HepG2 (cell line): Measurements from ENCODE around the gene REPIN1. TPM values are rescaled to one million over a fixed set of nuclear protein-coding genes. Genes with fewer than 3 reads are reported as not detected.

Source experiments
- ATAC-seq: fragments of 200-7000 bp; cut with Tn5 transposase; 3 replicates; pipeline ENCODE4 v1.9.1; 2020; ENCODE audit warnings: mild to moderate bottlenecking, moderate library complexity
- BruUV-seq: library from RNA; stranded (reverse); fragments of 400-500 nt; replicated peaks from 2 replicates; lab custom pipeline; 2021; lab: Mats Ljungman, UMichigan
- CTCF ChIA-PET: fragments of 300-600 bp; formaldehyde crosslinking; extraction: SDS; loops from one replicate; lab custom pipeline; 2021; ENCODE audit warnings: low total read pairs, inconsistent platforms, low intra/inter-chr PET ratio; lab: Yijun Ruan, JAX
- POLR2A ChIA-PET: fragments of 350-600 bp; sonication (Branson Sonifier 250); formaldehyde crosslinking; loops from one replicate; lab custom pipeline; 2020; ENCODE audit warnings: antibody characterized with exemption, inconsistent platforms; lab: Yijun Ruan, JAX
- DNase-seq: peaks from one replicate; pipeline ENCODE4 v3.0.0-alpha.2; 2015; ENCODE audit warnings: low spot score
- FAIRE-seq: peaks from 3 replicates; lab custom pipeline; 2011; peaks lifted over from hg19 to GRCh38; lab: Jason Lieb, UNC
- H2AFZ ChIP-seq: one replicate; pipeline ENCODE4 v1.6.1; 2011; ENCODE audit warnings: low read length, inconsistent platforms
- H3K27ac ChIP-seq: fragments of 300-600 bp; 3 replicates; pipeline ENCODE4 v1.8.0; 2011; ENCODE audit warnings: mixed run types, mild to moderate bottlenecking, mixed read lengths, low read length, inconsistent platforms; ENCODE audit not compliant: insufficient read depth; ENCODE audit errors: extremely low read length
- H3K27me3 ChIP-seq, 2 experiments: fragments of 200-600 bp in 1 of 2; 2 replicates in 1 of 2; 3 replicates in 1 of 2; pipeline versions ENCODE4 v1.6.0 to v1.8.0; 2011; ENCODE audit warnings: low read length in 2 of 2, mild to moderate bottlenecking in 2 of 2, moderate library complexity in 2 of 2, inconsistent platforms in 1 of 2; ENCODE audit not compliant: insufficient read depth in 2 of 2, control insufficient read depth in 1 of 2
- H3K36me3 ChIP-seq, 2 experiments: fragments of 200-600 bp in 1 of 2; replicated peaks in 1 of 2; 2 replicates in 1 of 2; 3 replicates in 1 of 2; pipeline versions ENCODE4 v1.5.1 to v1.8.0; 2011; ENCODE audit warnings: low read length in 2 of 2, inconsistent platforms in 1 of 2; ENCODE audit not compliant: insufficient read depth in 2 of 2, control insufficient read depth in 1 of 2
- H3K4me1 ChIP-seq: 2 replicates; pipeline ENCODE4 v1.5.1; 2012; ENCODE audit warnings: low read length, inconsistent platforms; ENCODE audit not compliant: insufficient read depth
- H3K4me2 ChIP-seq: 2 replicates; pipeline ENCODE4 v1.6.0; 2011; ENCODE audit warnings: low read depth, low read length, inconsistent platforms
- H3K4me3 ChIP-seq, 3 experiments: fragments of 200-600 bp in 1 of 3; sonication (generic), shearing (Covaris generic) in 1 of 3; replicated peaks in 1 of 3; 2 replicates each; pipeline ENCODE4 v1.5.1; 2011 to 2016; ENCODE audit warnings: low read length in 3 of 3, inconsistent platforms in 2 of 3, low read depth in 2 of 3, mild to moderate bottlenecking in 2 of 3, control low read depth in 1 of 3, mixed read lengths in 1 of 3; ENCODE audit not compliant: insufficient read depth in 1 of 3
- H3K79me2 ChIP-seq: one replicate; pipeline ENCODE4 v1.6.1; 2011; ENCODE audit warnings: low read length, inconsistent platforms; ENCODE audit not compliant: insufficient read depth
- H3K9ac ChIP-seq: 2 replicates; pipeline ENCODE4 v1.6.0; 2011; ENCODE audit warnings: mild to moderate bottlenecking, low read depth, low read length, inconsistent platforms; ENCODE audit not compliant: insufficient read depth
- H3K9me3 ChIP-seq: 2 replicates; pipeline ENCODE4 v1.5.1; 2012; ENCODE audit warnings: mild to moderate bottlenecking, low read length
- H4K20me1 ChIP-seq: 2 replicates; pipeline ENCODE4 v1.6.0; 2011; ENCODE audit warnings: inconsistent platforms, mild to moderate bottlenecking, low read length, moderate library complexity; ENCODE audit not compliant: insufficient read depth
- BRCA1 ChIP-seq: sonication (generic); formaldehyde crosslinking; IDR thresholded peaks from 2 replicates; pipeline ENCODE4 v1.4.0; 2020; ENCODE audit warnings: missing genetic modification reagents
- E2F1 ChIP-seq: sonication (generic); formaldehyde crosslinking; IDR thresholded peaks from 2 replicates; pipeline ENCODE4 v1.5.0; 2020; ENCODE audit warnings: missing genetic modification reagents
- NFKB2 ChIP-seq: sonication (generic); formaldehyde crosslinking; IDR thresholded peaks from 2 replicates; pipeline ENCODE4 v1.4.0; 2020; ENCODE audit warnings: missing genetic modification reagents, borderline replicate concordance
- RELA ChIP-seq: sonication (generic); formaldehyde crosslinking; IDR thresholded peaks from 2 replicates; pipeline ENCODE4 v1.4.0; 2020; ENCODE audit warnings: missing genetic modification reagents
- ZEB1 ChIP-seq: IDR thresholded peaks from 2 replicates; pipeline ENCODE4 v1.6.1; 2012; ENCODE audit warnings: mild to moderate bottlenecking, low read depth, inconsistent platforms; ENCODE audit not compliant: insufficient replicate concordance
- ZNF138 ChIP-seq: sonication (generic); formaldehyde crosslinking; IDR thresholded peaks from 2 replicates; pipeline ENCODE4 v1.5.0; 2020; ENCODE audit warnings: mild to moderate bottlenecking, low read depth, missing genetic modification reagents
- ZNF263 ChIP-seq: sonication (generic); formaldehyde crosslinking; IDR thresholded peaks from 2 replicates; pipeline ENCODE4 v1.4.0; 2020; ENCODE audit warnings: missing genetic modification reagents
- ZNF652 ChIP-seq: IDR thresholded peaks from 2 replicates; pipeline ENCODE4 v1.6.1; 2016; ENCODE audit warnings: low read depth, borderline replicate concordance
- ZNF7 ChIP-seq: IDR thresholded peaks from 2 replicates; pipeline ENCODE4 v1.6.1; 2016; ENCODE audit warnings: missing biosample characterization, missing genetic modification reagents
- WGBS: methylation state at CpG from one replicate; pipeline ENCODE4 v1.1.6; 2017; ENCODE audit warnings: low lambda C conversion rate; 5-methylcytosine and 5-hydroxymethylcytosine counted together
- in situ Hi-C: cut with HindIII; loops from 2 replicates; pipeline ENCODE4 v1.10.0; 2017; ENCODE audit warnings: low pct_unique_long_range_greater_than_20kb; ENCODE audit not compliant: extremely low pct_ligation_motif_present
- intact Hi-C: fragments of 100-400 bp; cut with micrococcal nuclease; formaldehyde crosslinking; loops from one replicate; pipeline ENCODE4 v1.10.0; 2022; ENCODE audit not compliant: unreplicated experiment
- polyA plus RNA-seq, 8 experiments: library from polyadenylated mRNA; depleted of rRNA in 3 of 8; stranded (reverse) in 7 of 8; unstranded in 1 of 8; fragments of >200 nt; fragmentation: Illumina TruSeq in 4 of 8; extraction: Trizol in 4 of 8; gene quantifications; 2 replicates each; pipeline versions ENCODE4 v1.2.1 to v1.2.3, GENCODE V29; 2011 to 2016; ENCODE audit warnings: low read depth in 4 of 8, missing spikeins in 1 of 8, mixed read lengths in 1 of 8; ENCODE audit not compliant: insufficient read depth in 1 of 8
- total RNA-seq, 5 experiments: library from RNA; depleted of rRNA; stranded (reverse); fragments of >200 nt; fragmentation: Illumina TruSeq; extraction: Trizol; gene quantifications; 2 replicates each; pipeline ENCODE4 v1.2.3, GENCODE V29; 2016; ENCODE audit warnings: low read depth in 1 of 5
- TF ChIP-seq, protein P1 (sequence below): sonication (generic); formaldehyde crosslinking; IDR thresholded peaks from 2 replicates; pipeline ENCODE4 v1.5.0; 2020; ENCODE audit warnings: missing genetic modification reagents
- TF ChIP-seq, protein P2 (sequence below): sonication (generic); formaldehyde crosslinking; IDR thresholded peaks from 2 replicates; pipeline ENCODE4 v1.4.0; 2020; ENCODE audit warnings: missing genetic modification reagents

Gene REPIN1
- total and polyA plus RNA-seq, 2 of the 13 experiments (the other 11 are each of a cell fraction or from before 2014, with no cell fraction given), result 69.9 to 108 TPM

DNA sequence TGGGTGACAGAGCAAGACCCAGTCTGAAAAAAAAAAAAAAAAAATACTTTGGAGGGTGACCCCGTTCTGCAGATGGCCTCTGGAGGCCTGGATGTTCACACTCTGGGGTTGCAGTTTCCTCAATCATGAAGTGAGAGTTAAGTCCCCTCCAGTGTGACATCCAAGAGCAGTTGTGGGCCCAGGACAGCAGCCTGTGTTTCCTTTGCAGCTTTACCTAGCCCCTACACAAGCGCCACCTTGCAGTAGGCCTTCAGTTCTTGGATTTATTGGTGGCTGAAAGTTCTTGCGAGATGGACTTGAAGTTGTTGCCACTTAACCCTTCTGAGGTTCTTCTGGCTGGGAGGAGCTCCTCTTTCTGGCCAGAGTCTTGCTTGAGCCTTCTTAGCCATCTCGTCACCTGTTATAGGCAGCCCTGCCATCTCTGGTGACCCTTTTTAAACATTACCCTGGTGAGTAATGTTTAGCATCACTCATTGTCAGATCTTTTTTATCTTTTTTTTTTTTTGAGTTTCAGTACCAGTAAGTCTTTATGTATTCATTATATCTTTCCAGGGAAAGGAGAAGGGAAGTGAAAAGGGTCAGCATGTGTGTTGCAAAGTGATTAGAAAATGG lies 41.9 kb upstream of the REPIN1 start:
- no peak overlapping the region for H3K27ac ChIP-seq
- TF ChIP-seq RELA (CRISPR knock-in tag), result no peak
- no peak for TF ChIP-seq ZEB1
- TF ChIP-seq, protein P1, sequence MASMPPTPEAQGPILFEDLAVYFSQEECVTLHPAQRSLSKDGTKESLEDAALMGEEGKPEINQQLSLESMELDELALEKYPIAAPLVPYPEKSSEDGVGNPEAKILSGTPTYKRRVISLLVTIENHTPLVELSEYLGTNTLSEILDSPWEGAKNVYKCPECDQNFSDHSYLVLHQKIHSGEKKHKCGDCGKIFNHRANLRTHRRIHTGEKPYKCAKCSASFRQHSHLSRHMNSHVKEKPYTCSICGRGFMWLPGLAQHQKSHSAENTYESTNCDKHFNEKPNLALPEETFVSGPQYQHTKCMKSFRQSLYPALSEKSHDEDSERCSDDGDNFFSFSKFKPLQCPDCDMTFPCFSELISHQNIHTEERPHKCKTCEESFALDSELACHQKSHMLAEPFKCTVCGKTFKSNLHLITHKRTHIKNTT, result no peak
- no peak for TF ChIP-seq NFKB2 (CRISPR knock-in tag)
- no peak for TF ChIP-seq ZNF138 (CRISPR knock-in tag)
- no peak for TF ChIP-seq BRCA1 (CRISPR knock-in tag)
- intact Hi-C loops, result no loop called here
- no peak overlapping the region for H3K4me2 ChIP-seq
- peaks cover 26 to 66% of the 10 kb centered on the region in 2 experiments for H3K36me3 ChIP-seq
- 97% methylated on average over 4 of the region's 4 CpGs for WGBS
- ATAC-seq, result no peak
- 0 out of 2 replicates have a peak, but pooled peaks cover 2% of the 10 kb centered on the region for H4K20me1 ChIP-seq
- H3K79me2 ChIP-seq, result peaks cover 58% of the 10 kb centered on the region
- BruUV-seq, result no TSS peak
- CTCF ChIA-PET, result no interaction called here
- no peak for FAIRE-seq
- POLR2A ChIA-PET, result interaction anchor here (1.3 to 1.5 kb wide), 2 partner anchors 11 to 13 kb away, joined by 3 to 7 read pairs; no protein-coding TSS in a partner anchor
- no peak overlapping the region for H3K9ac ChIP-seq
- no peak overlapping the region for H3K4me3 ChIP-seq
- in situ Hi-C loops, result no loop called here
- H3K9me3 ChIP-seq, result no peaks in the 10 kb centered on the region
- no peaks in the 10 kb centered on the region; a peak in 1 of 5 replicates for H3K27me3 ChIP-seq
- no peak overlapping the region for H2AFZ ChIP-seq
- H3K4me1 ChIP-seq, result peaks cover 39% of the 10 kb centered on the region
- no peak for DNase-seq

- POLR2A ChIA-PET, result no interaction called here
- 0 out of 2 replicates have a peak, but pooled peaks cover 2% of the 10 kb centered on the region for H4K20me1 ChIP-seq
- H3K27me3 ChIP-seq, result no peaks in the 10 kb centered on the region; a peak in 1 of 5 replicates
- no peak overlapping the region for H3K4me3 ChIP-seq
- DNase-seq (no peak), ATAC-seq (no peak), FAIRE-seq (no peak)
- peak; percentile 58; the same call in 1 of the 2 replicates for TF ChIP-seq ZNF7
- no peak for TF ChIP-seq ZNF652 (CRISPR knock-in tag)
- no peak for TF ChIP-seq ZNF263 (CRISPR knock-in tag)
- no peak for TF ChIP-seq E2F1 (CRISPR knock-in tag)
- TF ChIP-seq, protein P2, sequence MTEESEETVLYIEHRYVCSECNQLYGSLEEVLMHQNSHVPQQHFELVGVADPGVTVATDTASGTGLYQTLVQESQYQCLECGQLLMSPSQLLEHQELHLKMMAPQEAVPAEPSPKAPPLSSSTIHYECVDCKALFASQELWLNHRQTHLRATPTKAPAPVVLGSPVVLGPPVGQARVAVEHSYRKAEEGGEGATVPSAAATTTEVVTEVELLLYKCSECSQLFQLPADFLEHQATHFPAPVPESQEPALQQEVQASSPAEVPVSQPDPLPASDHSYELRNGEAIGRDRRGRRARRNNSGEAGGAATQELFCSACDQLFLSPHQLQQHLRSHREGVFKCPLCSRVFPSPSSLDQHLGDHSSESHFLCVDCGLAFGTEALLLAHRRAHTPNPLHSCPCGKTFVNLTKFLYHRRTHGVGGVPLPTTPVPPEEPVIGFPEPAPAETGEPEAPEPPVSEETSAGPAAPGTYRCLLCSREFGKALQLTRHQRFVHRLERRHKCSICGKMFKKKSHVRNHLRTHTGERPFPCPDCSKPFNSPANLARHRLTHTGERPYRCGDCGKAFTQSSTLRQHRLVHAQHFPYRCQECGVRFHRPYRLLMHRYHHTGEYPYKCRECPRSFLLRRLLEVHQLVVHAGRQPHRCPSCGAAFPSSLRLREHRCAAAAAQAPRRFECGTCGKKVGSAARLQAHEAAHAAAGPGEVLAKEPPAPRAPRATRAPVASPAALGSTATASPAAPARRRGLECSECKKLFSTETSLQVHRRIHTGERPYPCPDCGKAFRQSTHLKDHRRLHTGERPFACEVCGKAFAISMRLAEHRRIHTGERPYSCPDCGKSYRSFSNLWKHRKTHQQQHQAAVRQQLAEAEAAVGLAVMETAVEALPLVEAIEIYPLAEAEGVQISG, result no peak
- no TSS peak for BruUV-seq
- 100% methylated on average over 3 of the region's 3 CpGs for WGBS
- intact Hi-C loops (no loop called here), in situ Hi-C loops (no loop called here)
- H3K79me2 ChIP-seq, result peaks cover 52% of the 10 kb centered on the region
- no peak overlapping the region for H3K27ac ChIP-seq
- CTCF ChIA-PET, result no interaction called here
- no peak overlapping the region for H2AFZ ChIP-seq
- H3K9me3 ChIP-seq, result no peaks in the 10 kb centered on the region
- peaks cover 33% of the 10 kb centered on the region for H3K4me1 ChIP-seq
- H3K4me2 ChIP-seq, result no peak overlapping the region
- H3K36me3 ChIP-seq, result peaks cover 27 to 66% of the 10 kb centered on the region in 2 experiments
- H3K9ac ChIP-seq, result no peak overlapping the region
Observed at GRCh38 chr7:150327308-150327707, 41.3 kb upstream of the REPIN1 start.
